WTC11 (cell line): ENCODE data around the gene BET1. TPM values are rescaled to one million over a fixed set of nuclear protein-coding genes. Genes with fewer than 3 reads are reported as not detected.

Experiments
- ATAC-seq: fragments of 200-7000 bp; cut with Tn5 transposase; 2 replicates; pipeline ENCODE4 v1.10.0; 2021; ENCODE audit warnings: mild to moderate bottlenecking, moderate library complexity
- CTCF ChIA-PET: fragments of 300-600 bp; sonication (Branson Sonifier 250); formaldehyde crosslinking; loops from one replicate; lab custom pipeline; 2021; ENCODE audit warnings: antibody characterized with exemption; lab: Charles Lee
- POLR2A ChIA-PET: fragments of 350-600 bp; sonication (Branson Sonifier 250); formaldehyde crosslinking; loops from one replicate; lab custom pipeline; 2021; ENCODE audit warnings: antibody characterized with exemption; lab: Charles Lee
- DNase-seq: peaks from one replicate; pipeline ENCODE4 v3.0.0; 2021; ENCODE audit warnings: low spot score
- H3K27ac Mint-ChIP-seq: 2 replicates; pipeline ENCODE4 v1.8.0; 2021; ENCODE audit warnings: mixed read lengths
- H3K27me3 Mint-ChIP-seq: 2 replicates; pipeline ENCODE4 v1.8.0; 2021; ENCODE audit warnings: low read depth, mild to moderate bottlenecking, moderate library complexity, mixed read lengths
- H3K36me3 Mint-ChIP-seq: 2 replicates; pipeline ENCODE4 v1.8.0; 2021; ENCODE audit warnings: mixed read lengths
- H3K4me1 Mint-ChIP-seq: 2 replicates; pipeline ENCODE4 v1.8.0; 2022; ENCODE audit warnings: mixed read lengths
- H3K4me3 Mint-ChIP-seq: 2 replicates; pipeline ENCODE4 v1.8.0; 2021; ENCODE audit warnings: mild to moderate bottlenecking, moderate library complexity, mixed read lengths
- H3K9me3 Mint-ChIP-seq: 2 replicates; pipeline ENCODE4 v1.8.0; 2021; ENCODE audit warnings: mixed read lengths
- CBFB ChIP-seq: sonication (generic); formaldehyde crosslinking; IDR thresholded peaks from 2 replicates; pipeline ENCODE4 v1.8.1; 2022; ENCODE audit warnings: mild to moderate bottlenecking, low read depth, missing genetic modification reagents
- E2F5 ChIP-seq: sonication (generic); formaldehyde crosslinking; IDR thresholded peaks from 2 replicates; pipeline ENCODE4 v1.8.1; 2022; ENCODE audit warnings: mild to moderate bottlenecking, moderate library complexity, missing genetic modification reagents
- EMX1 ChIP-seq: fragments of 250-450 bp; sonication (Bioruptor Pico); IDR thresholded peaks from 2 replicates; pipeline ENCODE4 v1.8.0; 2021; ENCODE audit warnings: mild to moderate bottlenecking
- FOXJ3 ChIP-seq: sonication (generic); formaldehyde crosslinking; IDR thresholded peaks from 2 replicates; pipeline ENCODE4 v1.9.0; 2021; ENCODE audit warnings: missing genetic modification reagents, mild to moderate bottlenecking, borderline replicate concordance
- FOXK1 ChIP-seq: sonication (generic); formaldehyde crosslinking; IDR thresholded peaks from 2 replicates; pipeline ENCODE4 v1.8.0; 2022; ENCODE audit warnings: mild to moderate bottlenecking, moderate library complexity, missing genetic modification reagents
- GRHL2 ChIP-seq: fragments of 250-450 bp; sonication (Bioruptor Pico); IDR thresholded peaks from 2 replicates; pipeline ENCODE4 v1.8.0; 2022; ENCODE audit warnings: mild to moderate bottlenecking, moderate library complexity; ENCODE audit not compliant: insufficient replicate concordance, severe bottlenecking
- IRF2 ChIP-seq: sonication (generic); formaldehyde crosslinking; IDR thresholded peaks from 2 replicates; pipeline ENCODE4 v1.8.0; 2022; ENCODE audit warnings: low read depth, missing genetic modification reagents, borderline replicate concordance
- KAT7 ChIP-seq: sonication (generic); formaldehyde crosslinking; IDR thresholded peaks from 2 replicates; pipeline ENCODE4 v1.8.1; 2023; ENCODE audit warnings: missing genetic modification reagents, mild to moderate bottlenecking, borderline replicate concordance
- MLX ChIP-seq: sonication (generic); formaldehyde crosslinking; IDR thresholded peaks from 2 replicates; pipeline ENCODE4 v1.8.1; 2023; ENCODE audit warnings: mild to moderate bottlenecking, missing genetic modification reagents, moderate library complexity
- NFATC4 ChIP-seq: fragments of 250-450 bp; sonication (Bioruptor Pico); IDR thresholded peaks from 2 replicates; pipeline ENCODE4 v1.9.0; 2021; ENCODE audit warnings: mild to moderate bottlenecking
- NFYB ChIP-seq: sonication (generic); formaldehyde crosslinking; conservative IDR thresholded peaks from 2 replicates; pipeline ENCODE4 v1.8.0; 2022; ENCODE audit warnings: low read depth, missing genetic modification reagents
- PREB ChIP-seq: sonication (generic); formaldehyde crosslinking; IDR thresholded peaks from 2 replicates; pipeline ENCODE4 v1.8.1; 2022; ENCODE audit warnings: mild to moderate bottlenecking, missing genetic modification reagents, moderate library complexity, borderline replicate concordance
- PRRX2 ChIP-seq: fragments of 250-450 bp; sonication (Bioruptor Pico); IDR thresholded peaks from 2 replicates; pipeline ENCODE4 v1.8.0; 2021; ENCODE audit warnings: mild to moderate bottlenecking
- RELA ChIP-seq: sonication (generic); formaldehyde crosslinking; IDR thresholded peaks from 2 replicates; pipeline ENCODE4 v1.8.1; 2022; ENCODE audit warnings: missing genetic modification reagents, mild to moderate bottlenecking, borderline replicate concordance
- SMAD4 ChIP-seq: sonication (generic); formaldehyde crosslinking; IDR thresholded peaks from 2 replicates; pipeline ENCODE4 v1.8.0; 2022; ENCODE audit warnings: mild to moderate bottlenecking, missing genetic modification reagents
- ZBTB21 ChIP-seq: sonication (generic); formaldehyde crosslinking; IDR thresholded peaks from 2 replicates; pipeline ENCODE4 v1.8.1; 2023; ENCODE audit warnings: mild to moderate bottlenecking, missing genetic modification reagents, borderline replicate concordance
- ZNF121 ChIP-seq: sonication (generic); formaldehyde crosslinking; IDR thresholded peaks from 2 replicates; pipeline ENCODE4 v1.8.0; 2023; ENCODE audit warnings: missing genetic modification reagents
- ZNF512 ChIP-seq: sonication (generic); formaldehyde crosslinking; IDR thresholded peaks from 2 replicates; pipeline ENCODE4 v1.8.1; 2022; ENCODE audit warnings: missing genetic modification reagents, borderline replicate concordance
- ZNF532 ChIP-seq: fragments of 250-450 bp; sonication (Bioruptor Pico); IDR thresholded peaks from 2 replicates; pipeline ENCODE4 v1.9.0; 2021; ENCODE audit warnings: mild to moderate bottlenecking, borderline replicate concordance
- total RNA-seq: library from RNA; stranded (reverse); gene quantifications from 3 replicates; pipeline ENCODE4 v1.2.3, GENCODE V29; 2021
- TF ChIP-seq, protein P1 (sequence below): fragments of 250-450 bp; sonication (Bioruptor Pico); IDR thresholded peaks from 2 replicates; pipeline ENCODE4 v1.9.0; 2021; ENCODE audit warnings: moderate library complexity, mild to moderate bottlenecking, inconsistent platforms, borderline replicate concordance
- TF ChIP-seq, protein P2 (sequence below): sonication (generic); formaldehyde crosslinking; IDR thresholded peaks from 2 replicates; pipeline ENCODE4 v1.8.0; 2022; ENCODE audit warnings: mild to moderate bottlenecking, missing genetic modification reagents
- TF ChIP-seq, protein P3 (sequence below): sonication (generic); formaldehyde crosslinking; IDR thresholded peaks from 2 replicates; pipeline ENCODE4 v1.8.1; 2023; ENCODE audit warnings: mild to moderate bottlenecking, missing genetic modification reagents

BET1 gene
- total RNA-seq, 1 experiment from 2014 or later = 26.7 TPM

GRCh38 chr7:94011714-94012353, 7.7 kb upstream of the BET1 start (continued):
- no peak for TF ChIP-seq PREB
- TF ChIP-seq E2F5 (CRISPR knock-in tag) = no peak
- TF ChIP-seq CBFB (CRISPR knock-in tag) = no peak
- no peak for TF ChIP-seq NFATC4 (CRISPR knock-in tag)
- TF ChIP-seq ZBTB21 (CRISPR knock-in tag) = no peak
- TF ChIP-seq SMAD4 (CRISPR knock-in tag) = no peak
- TF ChIP-seq ZNF121 (CRISPR knock-in tag) = no peak
- TF ChIP-seq IRF2 (CRISPR knock-in tag) = no peak
- TF ChIP-seq MLX (CRISPR knock-in tag) = no peak
- no peak for TF ChIP-seq RELA (CRISPR knock-in tag)
- TF ChIP-seq PRRX2 = no peak
- no peak for TF ChIP-seq FOXK1 (CRISPR knock-in tag)
- TF ChIP-seq EMX1 (CRISPR knock-in tag) = no peak
- TF ChIP-seq NFYB (CRISPR knock-in tag) = no peak

GRCh38 chr7:94008537-94008936, 4.4 kb upstream of the BET1 start:
- CTCF ChIA-PET = no interaction called here
- POLR2A ChIA-PET = no interaction called here
- Mint-ChIP-seq H3K4me3 (no peak overlapping the region), H3K9me3 (0 out of 2 replicates have a peak, but pooled peaks cover 5% of the 10 kb centered on the region), H3K27ac (no peak overlapping the region), H3K36me3 (no peaks in the 10 kb centered on the region)
- ATAC-seq (no peak), DNase-seq (no peak)
- TF ChIP-seq, protein P1, sequence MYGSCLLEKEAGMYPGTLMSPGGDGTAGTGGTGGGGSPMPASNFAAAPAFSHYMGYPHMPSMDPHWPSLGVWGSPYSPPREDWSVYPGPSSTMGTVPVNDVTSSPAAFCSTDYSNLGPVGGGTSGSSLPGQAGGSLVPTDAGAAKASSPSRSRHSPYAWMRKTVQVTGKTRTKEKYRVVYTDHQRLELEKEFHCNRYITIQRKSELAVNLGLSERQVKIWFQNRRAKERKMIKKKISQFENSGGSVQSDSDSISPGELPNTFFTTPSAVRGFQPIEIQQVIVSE = no peak
- no peak for TF ChIP-seq KAT7 (CRISPR knock-in tag)
- no peak for TF ChIP-seq GRHL2 (CRISPR knock-in tag)
- no peak for TF ChIP-seq FOXJ3 (CRISPR knock-in tag)
- TF ChIP-seq ZNF121 (CRISPR knock-in tag) = no peak
- TF ChIP-seq, all 79 proteins: peak for 0
- Mint-ChIP-seq H3K27me3 (peaks cover 9% of the 10 kb centered on the region; the same call in 1 of the 2 replicates), H3K4me1 (peaks cover 7% of the 10 kb centered on the region)

DNA sequence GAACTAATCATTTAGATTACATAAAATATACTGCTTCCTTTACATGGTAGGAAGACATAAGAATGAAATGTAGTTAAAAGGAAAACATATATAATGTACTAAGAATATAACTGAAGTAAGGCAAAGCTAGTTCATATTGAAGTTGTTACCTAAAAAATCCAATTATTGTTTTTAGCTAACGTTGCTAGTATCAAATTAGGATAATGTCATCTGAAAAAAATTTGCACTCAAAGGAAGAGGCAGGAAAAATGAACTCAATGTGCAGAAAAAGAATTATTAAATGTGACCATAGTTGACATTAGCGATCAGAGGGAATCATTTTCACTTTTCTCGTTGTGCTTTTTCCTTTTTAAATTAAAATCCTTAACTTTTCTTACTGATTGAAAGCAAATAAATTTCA, 1.6 kb upstream of the BET1 start:
- POLR2A ChIA-PET = no interaction called here
- Mint-ChIP-seq H3K27ac (no peak overlapping the region), H3K36me3 (no peaks in the 10 kb centered on the region), H3K27me3 (peaks cover 9% of the 10 kb centered on the region; the same call in 1 of the 2 replicates), H3K9me3 (no peaks in the 10 kb centered on the region), H3K4me3 (no peak overlapping the region), H3K4me1 (peaks cover 16% of the 10 kb centered on the region)
- ATAC-seq (no peak), DNase-seq (no peak)
- CTCF ChIA-PET = no interaction called here
- TF ChIP-seq, protein P2, sequence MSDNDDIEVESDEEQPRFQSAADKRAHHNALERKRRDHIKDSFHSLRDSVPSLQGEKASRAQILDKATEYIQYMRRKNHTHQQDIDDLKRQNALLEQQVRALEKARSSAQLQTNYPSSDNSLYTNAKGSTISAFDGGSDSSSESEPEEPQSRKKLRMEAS (CRISPR knock-in tag) = no peak
- TF ChIP-seq ZNF512 (CRISPR knock-in tag) (no peak), FOXJ3 (CRISPR knock-in tag) (no peak), ZNF532 (CRISPR knock-in tag) (no peak)
- TF ChIP-seq, protein P3, sequence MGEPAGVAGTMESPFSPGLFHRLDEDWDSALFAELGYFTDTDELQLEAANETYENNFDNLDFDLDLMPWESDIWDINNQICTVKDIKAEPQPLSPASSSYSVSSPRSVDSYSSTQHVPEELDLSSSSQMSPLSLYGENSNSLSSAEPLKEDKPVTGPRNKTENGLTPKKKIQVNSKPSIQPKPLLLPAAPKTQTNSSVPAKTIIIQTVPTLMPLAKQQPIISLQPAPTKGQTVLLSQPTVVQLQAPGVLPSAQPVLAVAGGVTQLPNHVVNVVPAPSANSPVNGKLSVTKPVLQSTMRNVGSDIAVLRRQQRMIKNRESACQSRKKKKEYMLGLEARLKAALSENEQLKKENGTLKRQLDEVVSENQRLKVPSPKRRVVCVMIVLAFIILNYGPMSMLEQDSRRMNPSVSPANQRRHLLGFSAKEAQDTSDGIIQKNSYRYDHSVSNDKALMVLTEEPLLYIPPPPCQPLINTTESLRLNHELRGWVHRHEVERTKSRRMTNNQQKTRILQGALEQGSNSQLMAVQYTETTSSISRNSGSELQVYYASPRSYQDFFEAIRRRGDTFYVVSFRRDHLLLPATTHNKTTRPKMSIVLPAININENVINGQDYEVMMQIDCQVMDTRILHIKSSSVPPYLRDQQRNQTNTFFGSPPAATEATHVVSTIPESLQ (CRISPR knock-in tag) = no peak
